Skeletal muscle satellite cell (primary cell): ENCODE data around the gene ANKS1B.
"Not testable (repeated sequence)": the region's sequence is repeated elsewhere in the genome, so short reads cannot be mapped to it uniquely, and the experiment has no call there.

Experiments used
- H3K27me3 ChIP-seq: 2 replicates; pipeline ENCODE4 v1.7.0; 2013; ENCODE audit warnings: low read length; ENCODE audit not compliant: control insufficient read depth, insufficient read depth
- H3K36me3 ChIP-seq: 2 replicates; pipeline ENCODE4 v1.7.0; 2013; ENCODE audit warnings: mild to moderate bottlenecking, control low read depth, low read length; ENCODE audit not compliant: insufficient read depth
- H3K4me1 ChIP-seq: 2 replicates; pipeline ENCODE4 v1.7.0; 2013; ENCODE audit warnings: low read length; ENCODE audit not compliant: control insufficient read depth, insufficient read depth
- H3K4me2 ChIP-seq: 2 replicates; pipeline ENCODE4 v1.7.0; 2013; ENCODE audit warnings: mild to moderate bottlenecking, low read length
- H3K4me3 ChIP-seq: 2 replicates; pipeline ENCODE4 v1.7.0; 2013; ENCODE audit warnings: low read length
- H3K9ac ChIP-seq: 2 replicates; pipeline ENCODE4 v1.7.0; 2013; ENCODE audit warnings: mild to moderate bottlenecking, low read depth, low read length, moderate library complexity
- H3K9me3 ChIP-seq: replicated peaks from 2 replicates; pipeline ENCODE4 v1.7.0; 2013; ENCODE audit warnings: mild to moderate bottlenecking, control low read depth, low read length

Gene ANKS1B

DNA sequence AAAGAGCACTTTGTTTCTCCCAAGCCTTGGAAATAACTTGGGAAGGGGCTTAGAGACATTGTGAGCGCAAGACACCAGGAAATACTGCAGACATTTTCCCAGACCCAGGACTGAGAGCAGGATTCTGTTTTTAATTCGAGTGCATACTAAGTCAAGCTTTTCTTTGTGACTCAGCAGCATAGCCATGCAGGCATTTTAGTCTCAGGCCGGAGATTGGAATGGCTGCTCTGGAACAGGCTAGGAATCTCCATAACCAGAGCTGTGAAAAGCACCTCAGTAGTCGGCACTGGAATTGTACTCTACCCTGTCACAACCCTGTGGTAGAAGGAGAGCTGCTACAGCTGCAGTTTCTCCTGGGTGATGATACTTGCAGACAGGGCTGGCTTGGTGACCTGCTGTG, 366.1 kb downstream of the ANKS1B start:
- Histone ChIP-seq H3K9ac (no peak overlapping the region), H3K9me3 (no peaks in the 10 kb centered on the region), H3K36me3 (no peaks in the 10 kb centered on the region), H3K27me3 (no peaks in the 10 kb centered on the region), H3K4me2 (no peak overlapping the region), H3K4me1 (no peaks in the 10 kb centered on the region), H3K4me3 (no peak overlapping the region)

DNA sequence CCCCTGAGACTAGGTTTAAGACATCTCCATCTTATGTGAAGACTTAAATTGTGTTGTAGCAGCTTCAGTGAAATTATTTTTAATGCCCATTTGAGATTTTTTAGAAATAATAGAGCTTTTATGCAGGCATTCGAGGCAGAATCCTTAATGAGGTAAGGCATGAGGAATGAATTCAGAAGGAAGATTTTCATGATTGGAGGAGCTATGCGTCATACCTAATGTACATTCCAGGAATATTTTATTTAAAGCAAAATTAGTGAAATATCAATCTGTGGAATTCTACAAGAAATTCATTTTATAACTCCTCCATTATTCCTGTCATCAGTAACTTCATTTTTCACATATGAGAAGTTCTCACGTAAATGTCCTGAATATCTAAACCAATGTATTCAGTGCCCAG, 373.1 kb downstream of the ANKS1B start:
- Histone ChIP-seq H3K4me3 (no peak overlapping the region), H3K4me2 (no peak overlapping the region), H3K9ac (no peak overlapping the region), H3K36me3 (no peaks in the 10 kb centered on the region), H3K27me3 (no peaks in the 10 kb centered on the region), H3K4me1 (peaks cover 8% of the 10 kb centered on the region), H3K9me3 (no peaks in the 10 kb centered on the region)

DNA sequence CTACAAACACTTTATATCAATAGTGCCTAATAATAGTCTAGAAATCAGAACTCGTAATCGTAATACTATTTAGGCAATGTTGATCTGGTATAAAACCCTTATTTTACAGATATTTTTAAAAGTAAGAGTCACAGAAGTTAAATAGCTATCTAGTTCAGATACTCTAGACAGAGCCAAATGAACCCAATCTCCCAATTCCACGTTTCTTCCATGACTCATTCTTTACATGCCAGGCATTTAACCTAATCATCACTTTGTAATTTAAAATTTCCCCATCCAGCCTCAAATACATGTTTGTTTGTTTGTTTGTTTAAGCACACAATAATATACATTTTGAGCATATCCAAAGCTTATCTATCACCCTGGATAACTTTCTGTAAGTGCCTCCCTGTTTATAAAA, 373.6 kb downstream of the ANKS1B start:
- no peaks in the 10 kb centered on the region for H3K9me3 ChIP-seq
- H3K4me1 ChIP-seq, result peaks cover 8% of the 10 kb centered on the region
- no peak overlapping the region for H3K4me2 ChIP-seq
- H3K4me3 ChIP-seq, result no peak overlapping the region
- no peak overlapping the region for H3K9ac ChIP-seq
- no peaks in the 10 kb centered on the region for H3K36me3 ChIP-seq
- H3K27me3 ChIP-seq, result no peaks in the 10 kb centered on the region

DNA sequence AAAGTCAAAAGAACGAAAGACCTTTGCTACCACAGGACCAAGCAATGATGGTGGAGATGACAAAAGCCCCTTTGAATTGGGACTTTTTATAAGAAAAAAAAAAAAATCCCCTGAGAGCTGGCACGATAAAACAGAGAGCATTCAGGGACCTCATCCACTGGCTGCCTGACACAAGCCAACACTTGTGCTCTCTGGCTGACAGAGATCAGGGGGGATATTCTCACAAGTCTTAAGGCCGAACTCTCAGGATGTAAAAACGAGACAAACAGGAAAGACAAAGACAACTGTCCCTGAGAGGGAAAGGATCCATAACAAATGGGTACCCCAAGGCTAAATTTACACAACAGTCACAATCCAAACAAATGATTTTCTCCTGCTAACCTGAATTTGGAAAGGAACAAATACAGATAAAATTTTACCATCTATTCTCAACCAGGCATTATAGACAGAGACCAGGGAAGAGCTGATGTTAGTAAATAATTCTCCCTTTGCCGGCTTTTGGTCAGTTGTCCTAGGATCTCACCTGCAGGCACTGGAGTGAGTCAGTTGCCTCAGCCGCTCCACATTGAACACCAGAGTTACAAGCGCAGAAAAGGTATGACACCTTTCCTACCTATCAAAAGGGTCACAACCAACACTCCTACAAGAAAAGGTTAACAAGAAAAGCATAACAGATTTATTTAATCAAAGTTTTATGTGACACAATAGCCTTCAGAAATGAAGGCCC, 375.1 kb downstream of the ANKS1B start:
- Histone ChIP-seq H3K4me2 (no peak overlapping the region), H3K9me3 (no peaks in the 10 kb centered on the region), H3K4me3 (no peak overlapping the region), H3K27me3 (no peaks in the 10 kb centered on the region), H3K9ac (no peak overlapping the region), H3K36me3 (no peaks in the 10 kb centered on the region), H3K4me1 (peaks cover 8% of the 10 kb centered on the region)

DNA sequence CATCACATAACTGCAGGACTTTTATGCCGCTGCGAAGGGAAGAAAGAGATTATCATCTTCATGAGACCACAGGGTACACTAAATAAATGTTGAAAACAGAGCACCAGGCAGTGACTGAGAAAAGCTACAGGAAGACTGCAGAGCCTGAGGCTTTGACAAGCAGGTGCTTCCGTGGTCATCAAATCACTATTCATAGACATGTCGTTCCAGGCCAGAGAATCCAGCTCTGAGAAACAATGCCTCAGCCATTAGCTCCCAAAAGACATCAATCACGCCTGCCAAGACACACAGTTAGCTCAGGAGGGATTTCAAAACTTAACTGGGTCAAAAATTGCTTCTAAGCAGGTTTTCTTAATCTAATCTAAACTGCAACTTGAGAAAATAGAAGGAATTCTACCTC, 384.3 kb downstream of the ANKS1B start:
- Histone ChIP-seq H3K9ac (no peak overlapping the region), H3K4me1 (no peaks in the 10 kb centered on the region), H3K27me3 (no peaks in the 10 kb centered on the region), H3K4me2 (no peak overlapping the region), H3K9me3 (no peaks in the 10 kb centered on the region), H3K36me3 (no peaks in the 10 kb centered on the region), H3K4me3 (no peak overlapping the region)

DNA sequence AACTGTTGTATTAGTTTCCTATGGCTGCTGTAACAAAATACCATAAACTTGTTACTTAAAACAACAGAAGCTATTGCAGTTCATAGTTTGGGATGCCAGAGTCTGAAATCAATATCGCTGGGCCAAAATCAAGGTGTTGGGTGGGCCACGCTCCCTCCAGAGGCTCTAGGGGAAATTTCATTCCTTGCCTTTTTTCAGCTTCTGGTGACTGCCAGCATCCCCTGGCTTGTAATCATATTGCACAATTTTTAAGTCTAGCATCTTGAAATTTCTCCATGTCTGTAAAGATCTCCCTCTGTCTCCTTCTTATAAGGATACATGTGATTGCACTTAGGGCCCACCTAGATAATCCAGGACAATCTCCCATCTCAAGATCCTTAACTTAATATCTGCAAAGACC, 386.0 kb downstream of the ANKS1B start:
- Histone ChIP-seq H3K9me3 (no peaks in the 10 kb centered on the region), H3K4me1 (no peaks in the 10 kb centered on the region), H3K36me3 (no peaks in the 10 kb centered on the region)

DNA sequence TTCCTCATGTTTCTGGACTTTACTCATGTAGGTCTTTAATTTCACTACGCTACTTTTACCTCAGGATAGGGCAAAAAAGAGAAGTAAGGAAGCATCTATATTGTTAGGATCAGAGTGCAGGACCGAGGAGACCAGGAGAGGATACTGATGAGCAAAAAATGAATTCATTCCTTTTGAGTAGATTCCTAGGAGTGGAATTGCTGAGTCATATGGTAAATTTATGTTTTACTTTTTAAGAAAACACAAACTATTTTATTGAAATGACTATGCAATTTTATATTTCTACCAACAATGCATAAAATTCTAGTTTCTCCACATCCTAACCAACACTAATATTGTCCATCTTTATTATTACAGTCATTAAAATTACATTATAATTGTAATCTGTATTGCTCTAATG, 388.0 kb downstream of the ANKS1B start:
- Histone ChIP-seq H3K9me3 (no peaks in the 10 kb centered on the region), H3K36me3 (no peaks in the 10 kb centered on the region), H3K4me1 (no peaks in the 10 kb centered on the region), H3K27me3 (no peaks in the 10 kb centered on the region), H3K9ac (no peak overlapping the region), H3K4me2 (no peak overlapping the region), H3K4me3 (no peak overlapping the region)

More for the DNA sequence above, 386.0 kb downstream of the ANKS1B start:
- H3K9ac ChIP-seq, result no peak overlapping the region
- no peak overlapping the region for H3K4me3 ChIP-seq
- no peak overlapping the region for H3K4me2 ChIP-seq
- no peaks in the 10 kb centered on the region for H3K27me3 ChIP-seq

DNA sequence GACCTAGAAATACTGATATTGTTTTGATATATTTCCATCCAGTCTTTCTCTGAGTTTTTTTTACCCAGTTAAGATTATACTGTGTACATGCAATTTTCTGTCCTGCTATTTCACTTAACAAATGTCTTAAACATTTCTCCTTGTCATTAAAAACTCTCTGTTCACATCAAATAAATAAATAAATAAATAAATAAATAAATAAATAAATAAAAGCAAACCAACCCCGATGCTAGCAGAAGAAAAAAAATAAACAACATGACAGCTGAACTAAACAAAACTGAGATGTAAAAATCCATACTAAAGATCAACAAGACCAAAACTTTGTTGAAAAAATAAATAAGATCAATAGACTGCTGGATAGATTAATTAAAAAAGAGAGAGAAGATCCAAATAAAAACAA, 407.6 kb downstream of the ANKS1B start:
- H3K9ac ChIP-seq, H3K27me3 ChIP-seq, H3K9me3 ChIP-seq, H3K4me1 ChIP-seq, H3K4me3 ChIP-seq, H3K4me2 ChIP-seq, H3K36me3 ChIP-seq: not testable (repeated sequence)

DNA sequence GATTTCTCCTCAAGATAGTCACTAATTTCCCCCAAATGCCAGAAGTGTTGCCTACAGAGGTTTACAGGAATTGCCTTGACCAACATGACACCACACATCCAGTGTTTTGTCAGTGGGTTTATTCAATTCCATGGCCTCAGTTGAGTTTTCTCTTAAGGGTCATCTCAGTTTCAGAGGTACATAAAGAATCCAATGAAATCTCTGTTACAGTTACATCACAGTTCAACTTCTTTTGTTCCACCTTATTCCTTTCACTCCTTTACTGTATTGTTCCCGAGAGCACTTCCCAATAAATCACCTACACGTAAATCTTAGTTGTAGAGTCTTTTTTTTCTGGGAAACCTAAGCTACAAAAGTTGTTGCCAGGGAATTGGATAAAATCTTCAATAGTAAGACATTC, 410.8 kb downstream of the ANKS1B start:
- H3K36me3 ChIP-seq, result no peaks in the 10 kb centered on the region
- H3K4me2 ChIP-seq, result no peak overlapping the region

DNA sequence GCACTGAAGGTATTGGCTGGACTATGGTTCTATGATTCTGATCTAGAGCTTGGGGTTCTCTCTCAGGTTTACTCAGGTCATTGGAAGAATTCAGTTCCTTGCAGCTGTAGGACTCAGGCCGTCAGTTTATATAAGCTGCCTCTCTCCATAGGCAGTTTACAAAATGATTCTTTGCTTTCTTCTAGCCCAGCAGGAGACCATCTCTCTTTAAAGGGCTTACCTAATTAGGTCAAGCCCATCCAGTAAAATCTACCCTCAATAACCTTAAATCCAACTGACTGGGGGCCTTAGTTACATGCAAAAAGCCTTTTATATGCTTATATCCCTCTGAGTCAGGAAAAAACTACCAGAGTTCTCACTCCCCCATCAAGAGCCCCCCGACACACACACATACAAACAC, 417.7 kb downstream of the ANKS1B start:
- Histone ChIP-seq H3K27me3 (no peaks in the 10 kb centered on the region), H3K36me3 (no peaks in the 10 kb centered on the region), H3K9me3 (no peaks in the 10 kb centered on the region), H3K4me1 (no peaks in the 10 kb centered on the region), H3K4me2 (no peak overlapping the region), H3K4me3 (no peak overlapping the region), H3K9ac (no peak overlapping the region)

More for the DNA sequence above, 410.8 kb downstream of the ANKS1B start:
- no peaks in the 10 kb centered on the region for H3K27me3 ChIP-seq
- H3K4me3 ChIP-seq, result no peak overlapping the region
- no peaks in the 10 kb centered on the region for H3K9me3 ChIP-seq
- H3K9ac ChIP-seq, result no peak overlapping the region
- no peaks in the 10 kb centered on the region for H3K4me1 ChIP-seq

DNA sequence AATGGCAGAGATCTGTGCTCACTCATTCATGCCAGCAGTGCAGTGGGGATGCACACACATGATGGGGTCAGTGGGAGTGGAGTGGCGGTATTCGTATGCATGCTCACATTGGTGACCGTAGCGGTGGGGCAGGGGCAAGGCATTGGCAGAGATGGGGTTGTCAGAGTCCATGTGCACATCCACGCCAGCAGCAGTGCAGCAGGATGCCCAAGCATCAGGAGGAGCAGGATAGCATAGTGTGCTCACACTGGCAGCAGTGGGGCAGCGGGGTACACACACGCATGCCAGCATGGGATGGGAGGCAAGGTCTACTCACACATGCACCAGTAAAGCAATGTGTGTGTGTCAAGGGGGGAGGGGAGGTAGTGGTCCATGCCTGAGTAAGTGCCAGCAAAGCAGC, 426.6 kb downstream of the ANKS1B start:
- H3K27me3 ChIP-seq, result no peaks in the 10 kb centered on the region
- H3K4me2 ChIP-seq, result no peak overlapping the region
- no peak overlapping the region for H3K9ac ChIP-seq
- H3K9me3 ChIP-seq, result no peaks in the 10 kb centered on the region
- H3K4me1 ChIP-seq, result no peaks in the 10 kb centered on the region
- H3K36me3 ChIP-seq, result no peaks in the 10 kb centered on the region
- H3K4me3 ChIP-seq, result no peak overlapping the region

DNA sequence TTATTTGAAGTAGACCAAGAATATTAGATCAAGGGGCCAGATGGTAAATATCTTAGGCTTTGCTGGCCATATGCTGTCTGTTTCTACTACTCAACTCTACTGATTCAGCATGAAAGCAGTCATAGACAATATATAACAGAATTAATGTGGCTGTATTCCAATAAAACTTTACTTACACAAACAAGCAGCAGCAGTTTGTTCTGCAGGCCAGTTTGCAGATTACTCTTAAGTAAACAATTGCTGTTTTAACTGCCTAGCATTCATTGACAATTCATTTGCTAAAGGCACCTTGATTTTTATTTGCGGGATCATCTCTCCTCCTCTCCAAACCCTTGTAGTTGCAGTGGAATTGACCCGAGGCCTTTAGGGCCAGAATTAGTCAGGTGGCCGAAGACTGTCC, 431.3 kb downstream of the ANKS1B start:
- Histone ChIP-seq H3K4me3 (no peak overlapping the region), H3K9me3 (no peaks in the 10 kb centered on the region), H3K36me3 (no peaks in the 10 kb centered on the region), H3K9ac (no peak overlapping the region), H3K27me3 (no peaks in the 10 kb centered on the region), H3K4me2 (no peak overlapping the region), H3K4me1 (no peaks in the 10 kb centered on the region)
